HG03354 (cell line): ENCODE results near the gene SMKR1.
"Not testable (repeated sequence)": the region's sequence is repeated elsewhere in the genome, so short reads cannot be mapped to it uniquely, and the experiment has no call there.

ENCODE experiments used
- ATAC-seq: cut with Tn5 transposase; IDR thresholded peaks from one replicate; pipeline ENCODE4 v1.9.1; 2021; ENCODE audit warnings: mild to moderate bottlenecking; ENCODE audit not compliant: unreplicated experiment, poor library complexity, severe bottlenecking

Gene SMKR1

GRCh38 chr7:129501760-129502707 lies at the start of gene SMKR1:
TSS of gene SMKR1 (plus strand) at chr7:129502531. CDS start at chr7:129502825, 294 bp downstream.
- ATAC-seq: peak; percentile 85

GRCh38 chr7:129452589-129453231 lies 49.6 kb upstream of the SMKR1 start:
- no peak for ATAC-seq

- ATAC-seq: no peak
These were observed 48.7 kb upstream of the SMKR1 start for GRCh38 chr7:129453510-129454248.

GRCh38 chr7:129454249-129454551 lies 48.1 kb upstream of the SMKR1 start:
- ATAC-seq: no peak

GRCh38 chr7:129456421-129456820 lies 45.9 kb upstream of the SMKR1 start:
- ATAC-seq: no peak

GRCh38 chr7:129457101-129457500 lies 45.2 kb upstream of the SMKR1 start:
- no peak for ATAC-seq

- ATAC-seq: no peak
These were observed 44.2 kb upstream of the SMKR1 start for GRCh38 chr7:129458171-129458570.

GRCh38 chr7:129461809-129462208 lies 40.5 kb upstream of the SMKR1 start:
- no peak for ATAC-seq

- ATAC-seq: no peak
These were observed 39.9 kb upstream of the SMKR1 start for GRCh38 chr7:129462420-129462819.

GRCh38 chr7:129464194-129464593 lies 38.1 kb upstream of the SMKR1 start:
- ATAC-seq: no peak

- no peak for ATAC-seq
These were observed 37.3 kb upstream of the SMKR1 start for GRCh38 chr7:129465080-129465479.

GRCh38 chr7:129466796-129467195 lies 35.5 kb upstream of the SMKR1 start:
- no peak for ATAC-seq

- no peak for ATAC-seq
These were observed 34.2 kb upstream of the SMKR1 start for GRCh38 chr7:129468087-129468486.

- no peak for ATAC-seq
These were observed 33.8 kb upstream of the SMKR1 start for GRCh38 chr7:129468547-129468946.

GRCh38 chr7:129469930-129470329 lies 32.4 kb upstream of the SMKR1 start:
- ATAC-seq: no peak

GRCh38 chr7:129470411-129470810 lies 31.9 kb upstream of the SMKR1 start:
- ATAC-seq: no peak

GRCh38 chr7:129471402-129471827 lies 30.9 kb upstream of the SMKR1 start:
- ATAC-seq: no peak

GRCh38 chr7:129475931-129476330 lies 26.4 kb upstream of the SMKR1 start:
- not testable (repeated sequence) for ATAC-seq

- ATAC-seq: not testable (repeated sequence)
These were observed 25.9 kb upstream of the SMKR1 start for GRCh38 chr7:129476398-129476797.

GRCh38 chr7:129479831-129480230 lies 22.5 kb upstream of the SMKR1 start:
- no peak for ATAC-seq
